Left colon (tissue), 2 donors: Measurements from ENCODE around the gene HES4. TPM values are rescaled to one million over a fixed set of nuclear protein-coding genes. Genes with fewer than 3 reads are reported as not detected.
"Not testable (repeated sequence)": the region's sequence is repeated elsewhere in the genome, so short reads cannot be mapped to it uniquely, and the experiment has no call there.

Source experiments
- ATAC-seq: fragments of 200-7000 bp; cut with Tn5 transposase; one replicate; pipeline ENCODE4 v1.9.1; 2020; ENCODE audit warnings: mild to moderate bottlenecking, moderate library complexity
- DNase-seq, 2 donors: peaks; one replicate each; pipeline ENCODE4 v3.0.0-alpha.2; 2020
- intact Hi-C, 2 donors: fragments of 100-400 bp; cut with DNase I in 1 of 2; cut with micrococcal nuclease in 1 of 2; formaldehyde crosslinking; loops; one replicate each; pipeline versions ENCODE4 v1.11.2 to v1.14.0; 2022; cut with DNase I, micrococcal nuclease
- total RNA-seq, 2 donors: library from RNA; stranded (reverse); fragmentation: NEBNext Ultra II Directional; extraction: Animal tissue kit (Norgen Biotek cat#: 25700); gene quantifications; one replicate each; pipeline ENCODE4 v1.2.1, GENCODE V29; 2021
- donor health status: DM: no; HTN: no; CAD: no.
- donor health status: DM: yes; HTN: yes; CAD: no.

Gene HES4
- total RNA-seq, 2 donors from 2014 or later: 19.5 to 24.2 TPM

GRCh38 chr1:1035291-1035943 lies 35.5 kb upstream of the HES4 start:
- DNase-seq: no peak
- intact Hi-C loops: no loop called here
- no peak for ATAC-seq

- ATAC-seq (no peak), DNase-seq (no peak)
- intact Hi-C loops: no loop called here
These were observed 34.5 kb upstream of the HES4 start for GRCh38 chr1:1034439-1034781.

DNA sequence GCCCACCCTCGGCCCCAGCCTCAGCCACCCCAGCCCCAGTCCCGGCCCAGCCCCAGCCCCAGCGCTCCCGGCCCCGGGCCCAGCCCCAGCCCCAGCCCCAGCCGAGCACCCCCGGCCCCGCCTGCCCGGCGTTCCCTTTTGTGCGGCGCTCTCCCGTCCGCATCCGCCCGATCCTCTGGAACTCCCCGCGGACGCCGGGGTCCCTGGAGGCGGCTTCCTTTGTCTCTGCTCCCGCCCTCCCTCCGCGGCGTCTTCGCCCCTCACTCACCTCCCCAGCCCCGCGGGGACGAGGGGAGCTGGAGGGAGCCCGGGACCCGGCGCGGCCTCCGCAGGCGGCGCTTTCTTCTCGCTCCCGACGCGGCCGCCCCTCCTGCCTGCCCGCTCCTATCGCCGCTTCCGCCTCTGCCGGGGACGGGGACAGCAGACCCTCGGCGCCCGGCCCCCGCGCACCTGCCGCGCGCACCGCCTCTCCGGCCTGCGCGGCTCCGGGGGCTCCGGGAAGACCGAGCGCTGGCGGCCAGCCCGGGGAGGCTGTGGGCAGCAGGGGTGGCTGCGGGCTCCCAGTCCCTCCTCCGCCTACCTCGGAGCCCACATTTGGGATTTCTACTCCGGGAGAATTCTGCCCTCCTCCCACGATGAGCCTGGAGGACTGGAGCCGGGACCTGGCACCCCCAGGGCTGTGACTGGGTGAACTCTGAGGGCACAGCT lies 34.0 kb upstream of the HES4 start:
- DNase-seq: no peak
- intact Hi-C loops: no loop called here

GRCh38 chr1:1033009-1033587 lies 33.2 kb upstream of the HES4 start:
- DNase-seq (peak; percentile 91), ATAC-seq (peak; percentile 90)
- intact Hi-C loops: no loop called here

More for the DNA sequence above, 34.0 kb upstream of the HES4 start:
- ATAC-seq: no peak

GRCh38 chr1:1032424-1032823 lies 32.5 kb upstream of the HES4 start:
- peak in 1 of 2 donors; percentile 67 for DNase-seq
- intact Hi-C loops: no loop called here
- ATAC-seq: peak; percentile 76

GRCh38 chr1:1031659-1032235 lies 31.9 kb upstream of the HES4 start:
- no peak for ATAC-seq
- intact Hi-C loops: no loop called here
- no peak for DNase-seq

DNA sequence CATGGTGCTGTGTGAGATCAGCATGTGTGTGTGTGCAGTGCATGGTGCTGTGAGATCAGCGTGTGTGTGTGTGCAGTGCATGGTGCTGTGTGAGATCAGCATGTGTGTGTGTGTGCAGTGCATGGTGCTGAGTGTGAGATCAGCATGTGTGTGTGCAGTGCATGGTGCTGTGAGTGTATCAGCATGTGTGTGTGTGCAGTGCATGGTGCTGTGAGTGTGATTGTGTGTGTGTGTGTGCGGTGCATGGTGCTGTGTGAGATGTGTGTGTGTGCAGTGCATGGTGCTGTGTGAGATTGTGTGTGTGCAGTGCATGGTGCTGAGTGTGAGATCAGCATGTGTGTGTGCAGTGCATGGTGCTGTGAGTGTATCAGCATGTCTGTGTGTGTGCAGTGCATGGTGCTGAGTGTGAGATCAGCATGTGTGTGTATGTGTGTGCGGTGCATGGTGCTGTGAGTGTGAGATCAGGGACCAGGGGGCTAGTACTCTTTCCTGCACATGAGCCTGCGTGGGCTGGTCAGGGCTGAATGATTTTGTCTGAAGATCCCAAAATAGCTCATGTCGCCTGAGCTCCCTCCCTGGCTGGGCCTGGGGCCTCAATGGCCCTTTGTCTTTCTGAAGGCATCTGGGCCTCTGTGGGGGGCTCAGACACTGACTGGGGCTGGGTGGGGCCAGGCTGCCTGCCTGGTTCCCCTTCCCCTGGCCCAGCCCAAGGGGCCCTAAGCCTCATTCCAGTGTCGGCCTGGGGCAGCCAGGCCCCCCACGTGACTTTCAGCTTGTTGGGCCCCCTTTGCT lies 31.2 kb upstream of the HES4 start:
- not testable (repeated sequence) for ATAC-seq

GRCh38 chr1:1027791-1028190 lies 27.9 kb upstream of the HES4 start:
- DNase-seq (no peak), ATAC-seq (no peak)
- intact Hi-C loops: no loop called here

More for the DNA sequence above, 31.2 kb upstream of the HES4 start:
- DNase-seq, intact Hi-C loops: not testable (repeated sequence)

GRCh38 chr1:1026599-1027413 lies 26.9 kb upstream of the HES4 start:
- DNase-seq (no peak), ATAC-seq (no peak)
- intact Hi-C loops: no loop called here

GRCh38 chr1:1025730-1026129 lies 25.8 kb upstream of the HES4 start:
- no peak for ATAC-seq
- DNase-seq: no peak
- intact Hi-C loops: no loop called here

- peak; percentile 15 for ATAC-seq
- intact Hi-C loops: no loop called here
- no peak for DNase-seq
These were observed 25.1 kb upstream of the HES4 start for GRCh38 chr1:1024771-1025699.

DNA sequence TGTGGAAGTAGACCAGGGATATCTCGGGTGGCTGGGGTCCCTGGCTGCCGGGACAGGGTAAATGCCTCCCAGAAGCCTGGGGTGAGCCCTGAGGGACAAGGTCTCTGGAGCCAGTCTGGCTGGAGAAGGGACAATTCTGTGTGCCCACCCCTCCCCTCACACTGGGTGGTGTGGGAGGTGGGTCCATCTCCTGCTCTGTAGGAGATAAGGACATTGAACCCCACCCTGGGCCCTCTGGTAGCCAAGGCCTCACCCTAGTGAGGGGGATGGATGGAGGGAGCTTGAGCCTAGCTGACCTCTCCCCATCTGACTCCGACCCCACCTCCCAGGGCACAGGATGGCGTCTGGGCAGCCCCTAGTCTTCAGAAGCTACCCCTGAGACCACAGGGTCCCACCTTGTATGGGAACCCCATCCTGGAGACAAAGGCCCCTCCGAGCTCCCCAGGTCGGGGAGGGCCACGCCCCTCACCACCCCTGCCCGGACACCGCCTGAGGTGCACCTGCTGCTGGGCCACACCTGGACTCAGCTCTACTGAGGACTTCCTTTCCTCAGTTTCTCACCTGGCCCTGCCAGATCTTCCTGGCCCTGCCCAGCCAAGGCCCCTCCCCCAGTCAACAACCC lies 24.4 kb upstream of the HES4 start:
- ATAC-seq: no peak
- DNase-seq: no peak
- intact Hi-C loops: no loop called here

DNA sequence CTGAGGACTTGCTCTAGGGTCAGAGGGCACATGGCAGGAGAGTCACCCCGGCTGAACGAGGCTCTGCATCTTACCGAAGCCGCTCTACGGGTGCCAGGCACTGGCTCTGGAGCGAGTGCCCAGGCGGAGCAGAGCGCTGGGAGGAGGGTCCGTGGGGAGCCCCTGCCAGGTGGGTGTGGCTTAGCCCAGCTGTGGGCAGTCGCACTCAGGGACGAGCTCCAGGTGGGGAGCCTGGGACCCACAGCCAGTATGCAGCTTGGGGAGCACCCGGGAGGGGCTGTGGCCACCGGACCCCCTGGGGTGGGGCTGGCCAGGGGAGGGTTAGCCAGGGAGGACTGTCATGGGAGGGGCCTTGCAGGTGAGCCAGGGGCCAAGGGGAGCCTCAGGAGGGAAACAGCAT lies 23.8 kb upstream of the HES4 start:
- ATAC-seq (no peak), DNase-seq (no peak)
- intact Hi-C loops: no loop called here

DNA sequence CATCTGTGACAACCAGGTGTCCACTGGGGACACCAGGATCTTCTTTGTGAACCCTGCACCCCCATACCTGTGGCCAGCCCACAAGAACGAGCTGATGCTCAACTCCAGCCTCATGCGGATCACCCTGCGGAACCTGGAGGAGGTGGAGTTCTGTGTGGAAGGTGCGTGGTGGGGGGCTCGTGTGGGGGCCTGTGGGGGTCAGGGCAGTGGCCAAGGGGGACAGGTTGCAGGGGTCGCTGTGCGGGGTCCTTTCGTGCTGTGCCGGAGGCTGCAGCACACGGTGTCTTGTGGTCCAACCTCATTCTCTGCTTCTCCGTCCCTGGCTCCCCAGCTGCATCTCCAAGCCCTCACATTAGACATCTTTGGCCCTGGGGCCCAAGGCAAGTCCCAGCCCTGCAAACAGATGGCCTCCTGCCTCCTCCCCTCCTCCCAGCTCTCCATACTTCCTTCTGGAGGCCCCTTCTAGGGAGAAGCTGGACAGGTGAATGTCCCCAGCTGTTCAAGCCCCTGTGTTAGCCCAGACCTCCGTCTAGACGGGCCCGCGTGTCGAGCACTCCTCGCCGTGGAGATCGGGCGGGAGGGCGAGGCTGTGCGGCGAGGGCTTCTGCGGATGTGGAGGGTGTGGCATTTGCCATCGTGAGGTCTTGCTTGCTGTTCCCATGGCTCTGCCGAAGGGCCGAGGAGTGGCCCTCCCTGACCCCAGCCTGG lies 22.6 kb upstream of the HES4 start:
- ATAC-seq (no peak), DNase-seq (no peak)
- intact Hi-C loops: no loop called here

GRCh38 chr1:1021920-1022259 lies 22.0 kb upstream of the HES4 start:
- intact Hi-C loops: no loop called here
- no peak for DNase-seq
- ATAC-seq: no peak
